ENCODE data around the gene ZNF701. TPM values are rescaled to one million over a fixed set of nuclear protein-coding genes. Genes with fewer than 3 reads are reported as not detected.

The ZNF701 gene
- total RNA-seq, 1 experiment from 2014 or later, result 24.4 TPM

DNA sequence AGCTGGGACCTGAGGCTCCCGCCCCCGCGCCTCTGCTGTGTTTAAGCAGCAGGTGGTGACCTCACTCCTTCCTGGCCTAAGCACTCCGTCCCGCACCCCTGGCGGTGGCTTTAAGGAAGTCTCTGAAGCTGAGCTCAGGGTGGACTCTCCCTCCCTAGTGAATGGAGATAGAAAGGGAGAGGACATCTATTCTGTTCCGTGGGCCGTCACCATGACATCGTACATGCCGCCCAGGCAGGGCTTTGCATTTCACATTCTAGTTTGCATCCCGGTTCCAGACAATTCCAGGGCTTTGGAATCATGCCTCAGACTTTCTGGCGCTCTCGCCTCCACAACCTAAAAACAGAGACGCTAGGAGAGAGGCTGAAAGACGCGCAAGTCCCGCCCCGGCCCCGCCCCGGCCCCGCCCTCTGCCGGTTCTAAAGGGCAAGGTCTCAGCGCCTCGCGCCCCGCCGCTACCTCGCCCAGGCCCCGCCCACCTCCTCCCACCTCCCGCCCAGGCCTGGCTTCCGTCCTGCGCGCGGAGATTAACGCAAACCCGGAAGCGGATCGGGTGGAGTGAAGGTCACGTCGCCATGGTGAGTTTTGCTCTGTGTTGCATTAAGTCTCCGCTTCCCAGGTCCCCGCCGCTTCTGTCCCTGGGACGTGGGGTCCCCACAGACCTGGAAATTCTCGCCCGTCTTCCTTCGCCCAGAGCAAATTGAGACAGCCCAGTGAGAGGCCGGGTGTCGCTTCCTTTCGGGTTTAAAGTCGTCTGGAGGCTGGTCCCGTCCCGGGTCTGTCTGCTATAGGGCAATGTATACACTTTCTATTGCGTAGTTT lies 42.7 kb upstream of the ZNF701 start, which contains the start of gene ZNF808:
ZNF808 (plus strand) TSS at position 535 of the 822 bp plus-strand sequence. CDS start 15,617 bp downstream, outside the sequence.
- Histone ChIP-seq H3K23ac (ENCODE audit: insufficient read length, low read depth, low read length) (no peak within 1 kb of the TSS), H4K8ac (replicated peaks; ENCODE audit: insufficient read length, low read depth, low read length) (no peak within 1 kb of the TSS), H2BK120ac (ENCODE audit: low read depth, low read length, poor library complexity, severe bottlenecking) (no peak within 1 kb of the TSS), H2BK5ac (ENCODE audit: insufficient read length, low read length) (no peak within 1 kb of the TSS), H3K9ac (ENCODE audit: extremely low read depth, insufficient read length, low read length) (peak within 1 kb of the TSS; percentile 14), H3K4ac (ENCODE audit: low read depth, low read length) (no peak within 1 kb of the TSS), H4K5ac (ENCODE audit: insufficient read length, low read depth, low read length) (no peak within 1 kb of the TSS), H3K18ac (ENCODE audit: insufficient read length, low read depth, low read length) (no peak within 1 kb of the TSS), H3K9me3 (ENCODE audit: control insufficient read depth, low read depth, low read length) (no peaks in the 10 kb centered on the region), H3K79me2 (ENCODE audit: insufficient read depth, low read length) (no peaks in the 10 kb centered on the region), H3K4me1 (ENCODE audit: insufficient read depth, low read length) (no peaks in the 10 kb centered on the region; the same call in 1 of the 2 replicates), H3K14ac (ENCODE audit: insufficient read depth, low read length) (peak within 1 kb of the TSS; percentile 9; the same call in 1 of the 2 replicates), H3T11ph (ENCODE audit: low read length) (no peak within 1 kb of the TSS), H3K4me2 (ENCODE audit: insufficient read depth, insufficient read length, low read length) (peak within 1 kb of the TSS; percentile 81), H3K27ac (ENCODE audit: insufficient read length, low read depth, low read length) (peak within 1 kb of the TSS; percentile 44), H3K79me1 (ENCODE audit: insufficient read depth, low read depth, low read length, poor library complexity, severe bottlenecking) (peaks cover 5% of the 10 kb centered on the region), H2BK12ac (ENCODE audit: insufficient read length, low read depth, low read length) (no peak within 1 kb of the TSS), H4K20me1 (ENCODE audit: control insufficient read depth, insufficient read depth, insufficient read length) (no peaks in the 10 kb centered on the region), H2AK5ac (ENCODE audit: insufficient read length, low read length) (no peak within 1 kb of the TSS), H2AFZ (ENCODE audit: low read length) (no peak within 1 kb of the TSS), H3K27me3 (ENCODE audit: insufficient read depth, low read length) (no peaks in the 10 kb centered on the region), H2BK20ac (ENCODE audit: low read depth, low read length, poor library complexity, severe bottlenecking) (no peak within 1 kb of the TSS), H3K56ac (ENCODE audit: insufficient read length, low read depth, low read length) (no peak within 1 kb of the TSS), H4K91ac (ENCODE audit: insufficient read length, low read depth, low read length) (no peak within 1 kb of the TSS), H2BK15ac (ENCODE audit: low read depth, low read length) (no peak within 1 kb of the TSS), H3K23me2 (ENCODE audit: insufficient read length, low read depth, low read length, poor library complexity, severe bottlenecking) (peaks cover 3% of the 10 kb centered on the region)
- no peaks in the 10 kb centered on the region; a peak in 1 of 5 replicates for H3K9me3 Mint-ChIP-seq
- H3K36me3 Mint-ChIP-seq (ENCODE audit: insufficient read depth in 1 of 3, low read depth in 3 of 3), result no peaks in the 10 kb centered on the region
- DNase-seq, result peak; percentile 97
- TF ChIP-seq, protein P1, sequence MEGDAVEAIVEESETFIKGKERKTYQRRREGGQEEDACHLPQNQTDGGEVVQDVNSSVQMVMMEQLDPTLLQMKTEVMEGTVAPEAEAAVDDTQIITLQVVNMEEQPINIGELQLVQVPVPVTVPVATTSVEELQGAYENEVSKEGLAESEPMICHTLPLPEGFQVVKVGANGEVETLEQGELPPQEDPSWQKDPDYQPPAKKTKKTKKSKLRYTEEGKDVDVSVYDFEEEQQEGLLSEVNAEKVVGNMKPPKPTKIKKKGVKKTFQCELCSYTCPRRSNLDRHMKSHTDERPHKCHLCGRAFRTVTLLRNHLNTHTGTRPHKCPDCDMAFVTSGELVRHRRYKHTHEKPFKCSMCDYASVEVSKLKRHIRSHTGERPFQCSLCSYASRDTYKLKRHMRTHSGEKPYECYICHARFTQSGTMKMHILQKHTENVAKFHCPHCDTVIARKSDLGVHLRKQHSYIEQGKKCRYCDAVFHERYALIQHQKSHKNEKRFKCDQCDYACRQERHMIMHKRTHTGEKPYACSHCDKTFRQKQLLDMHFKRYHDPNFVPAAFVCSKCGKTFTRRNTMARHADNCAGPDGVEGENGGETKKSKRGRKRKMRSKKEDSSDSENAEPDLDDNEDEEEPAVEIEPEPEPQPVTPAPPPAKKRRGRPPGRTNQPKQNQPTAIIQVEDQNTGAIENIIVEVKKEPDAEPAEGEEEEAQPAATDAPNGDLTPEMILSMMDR (conservative IDR thresholded peaks at IDR 0.05), result peak; percentile 80
- WGBS (ENCODE audit: extremely low coverage, insufficient read length, low lambda C conversion rate), result no CpG with 5 or more reads among the region's 54 CpGs
- peaks cover 18 to 19% of the 10 kb centered on the region in 2 experiments for H3K4me1 Mint-ChIP-seq
- peak within 1 kb of the TSS; percentile 95 to 99 (median 96); a peak in 6 of 7 replicates for H3K27ac Mint-ChIP-seq
- no peaks in the 10 kb centered on the region; the same call in 1 of the 2 replicates for H3K27me3 Mint-ChIP-seq (ENCODE audit: low read depth)
- H3K4me3 Mint-ChIP-seq, result peak within 1 kb of the TSS; percentile 96 to 98
